Sigmoid colon (tissue), 4 donors: Measurements from ENCODE around the gene SLCO2A1.

Experiments
- POLR2A ChIP-seq, 2 donors: fragments of 450-650 bp; IDR thresholded peaks; one replicate each; pipeline ENCODE4 v1.6.1; 2016; ENCODE audit warnings: antibody characterized with exemption in 2 of 2, mild to moderate bottlenecking in 2 of 2, moderate library complexity in 2 of 2
- POLR2AphosphoS5 ChIP-seq, 4 donors: sonication (generic); formaldehyde crosslinking; IDR thresholded peaks; one replicate each; pipeline ENCODE4 v1.6.1; 2017; ENCODE audit warnings: antibody characterized with exemption in 4 of 4
- TF ChIP-seq, protein P1 (sequence below), 4 experiments: fragments of 450-650 bp in 3 of 4; fragments of 200-600 bp in 1 of 4; IDR thresholded peaks; one replicate each; pipeline ENCODE4 v1.5.1; 2016 to 2019; ENCODE audit warnings: antibody characterized with exemption in 4 of 4, mild to moderate bottlenecking in 3 of 4, moderate library complexity in 2 of 4

DNA sequence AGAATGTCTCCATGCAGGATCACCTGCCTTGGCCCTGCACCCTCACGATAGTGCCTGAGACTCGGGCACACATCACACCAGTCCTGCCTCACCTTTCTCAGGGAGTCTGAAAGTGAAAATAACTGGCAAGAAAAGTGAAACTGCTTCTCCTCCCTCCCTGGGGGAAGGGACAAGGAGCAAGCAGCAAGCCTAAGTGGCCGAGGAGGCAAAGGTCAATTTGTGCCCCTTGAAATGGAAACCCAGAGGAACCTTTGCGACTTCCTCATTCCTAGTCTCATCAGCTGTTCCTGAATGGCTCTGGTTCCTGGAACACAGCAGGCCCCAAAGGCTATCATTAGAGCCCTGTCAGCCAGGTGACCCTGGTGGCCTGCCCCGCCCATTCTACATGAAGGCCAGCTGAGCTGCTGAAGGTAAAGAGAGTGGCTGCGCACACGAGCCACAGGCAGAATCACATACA lies 28.0 kb upstream of the SLCO2A1 start:
- TF ChIP-seq, protein P1, sequence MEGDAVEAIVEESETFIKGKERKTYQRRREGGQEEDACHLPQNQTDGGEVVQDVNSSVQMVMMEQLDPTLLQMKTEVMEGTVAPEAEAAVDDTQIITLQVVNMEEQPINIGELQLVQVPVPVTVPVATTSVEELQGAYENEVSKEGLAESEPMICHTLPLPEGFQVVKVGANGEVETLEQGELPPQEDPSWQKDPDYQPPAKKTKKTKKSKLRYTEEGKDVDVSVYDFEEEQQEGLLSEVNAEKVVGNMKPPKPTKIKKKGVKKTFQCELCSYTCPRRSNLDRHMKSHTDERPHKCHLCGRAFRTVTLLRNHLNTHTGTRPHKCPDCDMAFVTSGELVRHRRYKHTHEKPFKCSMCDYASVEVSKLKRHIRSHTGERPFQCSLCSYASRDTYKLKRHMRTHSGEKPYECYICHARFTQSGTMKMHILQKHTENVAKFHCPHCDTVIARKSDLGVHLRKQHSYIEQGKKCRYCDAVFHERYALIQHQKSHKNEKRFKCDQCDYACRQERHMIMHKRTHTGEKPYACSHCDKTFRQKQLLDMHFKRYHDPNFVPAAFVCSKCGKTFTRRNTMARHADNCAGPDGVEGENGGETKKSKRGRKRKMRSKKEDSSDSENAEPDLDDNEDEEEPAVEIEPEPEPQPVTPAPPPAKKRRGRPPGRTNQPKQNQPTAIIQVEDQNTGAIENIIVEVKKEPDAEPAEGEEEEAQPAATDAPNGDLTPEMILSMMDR (IDR thresholded peaks at IDR 0.05): no peak
- no peak for TF ChIP-seq POLR2A (IDR thresholded peaks at IDR 0.05)
- no peak for TF ChIP-seq POLR2AphosphoS5 (IDR thresholded peaks at IDR 0.05)
